H1 (cell line): Measurements from ENCODE around the gene ARHGAP26. TPM values are rescaled to one million over a fixed set of nuclear protein-coding genes. Genes with fewer than 3 reads are reported as not detected.
A peak's percentile ranks its signal among the peaks of the same experiment; 100 is the strongest.

Source experiments
- CTCF ChIA-PET: fragments of 300-600 bp; sonication (Branson Sonifier 250); formaldehyde crosslinking; loops from one replicate; lab custom pipeline; 2021; ENCODE audit not compliant: partially characterized antibody; lab: Charles Lee
- POLR2A ChIA-PET: fragments of 300-600 bp; sonication (Branson Sonifier 250); formaldehyde crosslinking; loops from one replicate; lab custom pipeline; 2021; ENCODE audit warnings: inconsistent platforms; ENCODE audit not compliant: partially characterized antibody; lab: Charles Lee
- DNase-seq, 2 experiments: peaks; one replicate each; pipeline versions ENCODE4 v3.0.0 to v3.0.0-alpha.2; 2010 to 2022; ENCODE audit warnings: low spot score in 2 of 2, low read depth in 1 of 2, mixed read lengths in 1 of 2
- FAIRE-seq: peaks from 2 replicates; lab custom pipeline; 2011; peaks lifted over from hg19 to GRCh38; lab: Jason Lieb, UNC
- H2AFZ ChIP-seq: 2 replicates; pipeline ENCODE4 v1.8.1; 2012; ENCODE audit warnings: low read length, inconsistent platforms
- H2AK5ac ChIP-seq: 2 replicates; pipeline ENCODE4 v1.6.1; 2013; ENCODE audit warnings: low read depth, low read length
- H2BK120ac ChIP-seq: replicated peaks from 2 replicates; pipeline ENCODE3; 2013; ENCODE audit warnings: low read depth, low read length, inconsistent platforms
- H2BK12ac ChIP-seq: 2 replicates; pipeline ENCODE4 v1.6.1; 2013; ENCODE audit warnings: low read depth, low read length
- H2BK15ac ChIP-seq: 2 replicates; pipeline ENCODE4 v1.6.1; 2013; ENCODE audit warnings: low read length
- H2BK20ac ChIP-seq: 2 replicates; pipeline ENCODE4 v1.6.1; 2013; ENCODE audit warnings: low read length
- H2BK5ac ChIP-seq: 2 replicates; pipeline ENCODE4 v1.6.1; 2013; ENCODE audit warnings: low read depth, low read length
- H3K14ac ChIP-seq: 2 replicates; pipeline ENCODE4 v1.6.1; 2013; ENCODE audit warnings: inconsistent platforms; ENCODE audit not compliant: insufficient read length
- H3K18ac ChIP-seq: 2 replicates; pipeline ENCODE4 v1.6.1; 2013; ENCODE audit warnings: low read length; ENCODE audit errors: extremely low read depth
- H3K23ac ChIP-seq: 2 replicates; pipeline ENCODE4 v1.6.1; 2013; ENCODE audit warnings: inconsistent platforms; ENCODE audit not compliant: insufficient read length
- H3K23me2 ChIP-seq: 2 replicates; pipeline ENCODE4 v1.6.1; 2013; ENCODE audit warnings: low read depth, low read length
- H3K27ac ChIP-seq: 2 replicates; pipeline ENCODE4 v1.6.1; 2011; ENCODE audit warnings: low read depth, low read length, inconsistent platforms
- H3K27me3 ChIP-seq, 4 experiments: replicated peaks in 1 of 4; 1 replicate in 1 of 4; 2 replicates in 3 of 4; pipeline versions ENCODE4 v1.6.1 to v1.8.1; 2011 to 2013; ENCODE audit warnings: low read length in 3 of 4, mild to moderate bottlenecking in 3 of 4, inconsistent platforms in 2 of 4, mixed read lengths in 2 of 4, moderate library complexity in 1 of 4; ENCODE audit not compliant: control insufficient read depth in 3 of 4, insufficient read depth in 3 of 4; ENCODE audit errors: extremely low read depth in 1 of 4
- H3K36me3 ChIP-seq, 4 experiments: 2 replicates each; pipeline versions ENCODE4 v1.6.1 to v1.8.1; 2011 to 2013; ENCODE audit warnings: mild to moderate bottlenecking in 4 of 4, low read length in 3 of 4, moderate library complexity in 2 of 4, control low read depth in 1 of 4, inconsistent platforms in 1 of 4; ENCODE audit not compliant: insufficient read depth in 4 of 4, control insufficient read depth in 2 of 4
- H3K4ac ChIP-seq: replicated peaks from 2 replicates; pipeline ENCODE3; 2013; ENCODE audit warnings: low read length, low read depth, mixed read lengths, inconsistent platforms; ENCODE audit not compliant: insufficient read length
- H3K4me1 ChIP-seq, 4 experiments: replicated peaks in 1 of 4; 1 replicate in 1 of 4; 2 replicates in 3 of 4; pipeline versions ENCODE4 v1.6.1 to v1.8.1; 2011 to 2013; ENCODE audit warnings: low read length in 3 of 4, inconsistent platforms in 2 of 4, mixed read lengths in 1 of 4; ENCODE audit not compliant: insufficient read depth in 4 of 4, control insufficient read depth in 3 of 4
- H3K4me2 ChIP-seq, 2 experiments: 2 replicates each; pipeline versions ENCODE4 v1.6.1 to v1.8.1; 2011 to 2013; ENCODE audit warnings: low read depth in 2 of 2, low read length in 2 of 2, control low read depth in 1 of 2, inconsistent platforms in 1 of 2, mild to moderate bottlenecking in 1 of 2; ENCODE audit not compliant: insufficient read depth in 1 of 2
- H3K4me3 ChIP-seq, 4 experiments: fragments of 200-600, 300-600 bp in 1 of 4; sonication (generic), shearing (Covaris generic), sonication (Bioruptor Twin) in 1 of 4; 2 replicates each; pipeline versions ENCODE4 v1.5.1 to v1.8.1; 2011 to 2016; ENCODE audit warnings: low read length in 4 of 4, low read depth in 3 of 4, control low read depth in 2 of 4, inconsistent platforms in 2 of 4, mild to moderate bottlenecking in 2 of 4, mixed read lengths in 1 of 4, moderate library complexity in 1 of 4; ENCODE audit not compliant: insufficient read depth in 2 of 4; ENCODE audit errors: extremely low read depth in 1 of 4
- H3K56ac ChIP-seq: replicated peaks from 2 replicates; pipeline ENCODE3; 2013; ENCODE audit warnings: low read depth, mild to moderate bottlenecking, mixed read lengths, low read length, inconsistent platforms; ENCODE audit not compliant: insufficient read length
- H3K79me1 ChIP-seq: 2 replicates; pipeline ENCODE4 v1.6.1; 2013; ENCODE audit warnings: low read depth, low read length, control low read depth
- H3K79me2 ChIP-seq, 2 experiments: 2 replicates each; pipeline versions ENCODE4 v1.6.1 to v1.8.1; 2012 to 2013; ENCODE audit warnings: low read length in 2 of 2, mild to moderate bottlenecking in 2 of 2, inconsistent platforms in 1 of 2; ENCODE audit not compliant: insufficient read depth in 2 of 2, control insufficient read depth in 1 of 2
- H3K9ac ChIP-seq, 4 experiments: replicated peaks in 1 of 4; 1 replicate in 1 of 4; 2 replicates in 3 of 4; pipeline versions ENCODE4 v1.6.1 to v1.8.1; 2011 to 2013; ENCODE audit warnings: low read depth in 3 of 4, low read length in 3 of 4, control low read depth in 2 of 4, mild to moderate bottlenecking in 2 of 4, moderate library complexity in 2 of 4, inconsistent platforms in 1 of 4; ENCODE audit errors: extremely low read depth in 1 of 4
- H3K9me3 ChIP-seq, 2 experiments: 2 replicates each; pipeline versions ENCODE4 v1.6.1 to v1.8.1; 2012 to 2013; ENCODE audit warnings: mild to moderate bottlenecking in 2 of 2, moderate library complexity in 2 of 2, control low read depth in 1 of 2, inconsistent platforms in 1 of 2, low read depth in 1 of 2, low read length in 1 of 2, mixed read lengths in 1 of 2; ENCODE audit not compliant: insufficient read depth in 2 of 2
- H4K20me1 ChIP-seq, 2 experiments: replicated peaks in 1 of 2; 2 replicates each; pipeline versions ENCODE3 to v1.8.1; 2011 to 2013; ENCODE audit warnings: inconsistent platforms in 2 of 2, low read length in 2 of 2, mild to moderate bottlenecking in 1 of 2; ENCODE audit not compliant: insufficient read depth in 2 of 2, control insufficient read depth in 1 of 2
- H4K5ac ChIP-seq: 2 replicates; pipeline ENCODE4 v1.6.1; 2013; ENCODE audit warnings: low read length, low read depth, mixed read lengths, inconsistent platforms; ENCODE audit not compliant: insufficient read length
- H4K8ac ChIP-seq: 2 replicates; pipeline ENCODE4 v1.8.0; 2013; ENCODE audit warnings: mild to moderate bottlenecking, moderate library complexity, low read length, inconsistent platforms; ENCODE audit not compliant: insufficient read depth; ENCODE audit errors: extremely low read depth
- H4K91ac ChIP-seq: replicated peaks from 2 replicates; pipeline ENCODE3; 2013; ENCODE audit warnings: low read length, mixed read lengths, inconsistent platforms; ENCODE audit not compliant: insufficient read length
- FOSL1 ChIP-seq: IDR thresholded peaks from 2 replicates; pipeline ENCODE4 v1.6.1; 2011; ENCODE audit warnings: mild to moderate bottlenecking, low read depth, low read length, moderate library complexity; ENCODE audit not compliant: insufficient read depth
- POU5F1 ChIP-seq: IDR thresholded peaks from 2 replicates; pipeline ENCODE4 v1.6.1; 2011; ENCODE audit warnings: low read depth, mild to moderate bottlenecking, low read length, moderate library complexity
- RBBP5 ChIP-seq: IDR thresholded peaks from 2 replicates; pipeline ENCODE4 v1.7.1; 2012; ENCODE audit warnings: low read depth, mild to moderate bottlenecking, inconsistent platforms, low read length, moderate library complexity, borderline replicate concordance
- TAF7 ChIP-seq: optimal IDR thresholded peaks from 2 replicates; pipeline ENCODE3; 2011; ENCODE audit warnings: low read depth, mild to moderate bottlenecking, inconsistent platforms, low read length, moderate library complexity, borderline replicate concordance
- WGBS, 2 experiments: shearing (Covaris generic) in 1 of 2; methylation state at CpG; one replicate each; pipeline versions ENCODE4 v1.1.6 to v1.1.7; 2013 to 2015; ENCODE audit warnings: low lambda C conversion rate in 2 of 2, mixed read lengths in 2 of 2, inconsistent platforms in 1 of 2, low coverage in 1 of 2, missing lambda C conversion rate in 1 of 2; ENCODE audit not compliant: insufficient replicate concordance in 2 of 2, insufficient coverage in 1 of 2, insufficient read length in 1 of 2; ENCODE audit errors: extremely low coverage in 1 of 2, missing lambda C conversion rate in 1 of 2; 5-methylcytosine and 5-hydroxymethylcytosine counted together
- polyA plus RNA-seq, 7 experiments: library from polyadenylated mRNA; depleted of rRNA in 3 of 7; stranded (reverse) in 5 of 7; unstranded in 2 of 7; fragments of >200 nt in 5 of 7; fragments of 200-250 nt in 2 of 7; gene quantifications; 1 replicate in 5 of 7; 2 replicates in 1 of 7; 4 replicates in 1 of 7; pipeline versions ENCODE4 v1.2.1 to v1.2.3, GENCODE V29; 2011 to 2013; ENCODE audit warnings: missing spikeins in 2 of 7, mixed read lengths in 2 of 7
- total RNA-seq: library from RNA; stranded (reverse); fragmentation: NEBNext Ultra II Directional; extraction: Animal tissue kit (Norgen Biotek cat#: 25700); gene quantifications from 2 replicates; pipeline ENCODE4 v1.2.1, GENCODE V29; 2021

Gene ARHGAP26
- total and polyA plus RNA-seq, 2 of the 8 experiments (the other 6 are each of a cell fraction or from before 2014, with no cell fraction given), result 7.1 to 24.8 TPM

GRCh38 chr5:142845954-142846398, 75.8 kb downstream of the ARHGAP26 start:
- no peak for FAIRE-seq

More at GRCh38 chr5:142845954-142846398, 75.8 kb downstream of the ARHGAP26 start:
- Histone ChIP-seq H3K56ac (no peak overlapping the region), H4K91ac (no peak overlapping the region), H2BK15ac (no peak overlapping the region), H4K5ac (no peak overlapping the region), H3K79me2 (peaks cover 0 to 32% of the 10 kb centered on the region in 2 experiments; a peak in 3 of 4 replicates), H3K27me3 (no peaks in the 10 kb centered on the region), H3K9ac (no peak overlapping the region), H3K23me2 (no peaks in the 10 kb centered on the region), H3K14ac (no peak overlapping the region), H2BK20ac (no peak overlapping the region), H3K23ac (no peak overlapping the region), H3K4me3 (no peak overlapping the region), H2BK120ac (no peak overlapping the region), H3K18ac (no peak overlapping the region), H4K20me1 (peaks cover 0 to 2% of the 10 kb centered on the region in 2 experiments), H3K4me2 (no peak overlapping the region), H3K4ac (no peak overlapping the region), H3K27ac (no peak overlapping the region), H3K9me3 (no peaks in the 10 kb centered on the region), H2AFZ (no peak overlapping the region), H4K8ac (no peak overlapping the region), H3K4me1 (peaks cover 0 to 14% (median 10%) of the 10 kb centered on the region in 4 experiments; a peak in 5 of 7 replicates), H2AK5ac (0 out of 2 replicates have a peak overlapping the region, but pooled peaks have one; percentile 47), H2BK12ac (peak overlapping the region; percentile 31; the same call in 1 of the 2 replicates), H3K36me3 (no peaks in the 10 kb centered on the region), H2BK5ac (peak overlapping the region; percentile 18), H3K79me1 (peaks cover 5% of the 10 kb centered on the region; the same call in 1 of the 2 replicates)
- no peak for DNase-seq
- 82% methylated on average over 9 of the region's 9 CpGs; no CpG with 5 or more reads in 1 of the 2 experiments for WGBS, 2 experiments
- TF ChIP-seq RBBP5, result no peak
- no peak for TF ChIP-seq TAF7
- no peak for TF ChIP-seq POU5F1
- TF ChIP-seq FOSL1, result no peak
- POLR2A ChIA-PET, result interaction anchor here (0.9 to 1.5 kb wide), 3 partner anchors 10 to 38 kb away, joined by 3 to 4 read pairs (median 3); no protein-coding TSS in a partner anchor
- CTCF ChIA-PET, result interaction anchor here (0.7 to 3.1 kb wide), 10 partner anchors 19 to 129 kb away, joined by 3 to 12 read pairs (median 4); no protein-coding TSS in a partner anchor
